GM12892 (cell line): ENCODE measurements around the gene YTHDC1.

ENCODE experiments used
- POLR2A ChIP-seq: IDR thresholded peaks from 2 replicates; pipeline ENCODE4 v1.6.1; 2011; ENCODE audit warnings: low read depth, low read length, control low read depth
- POLR2AphosphoS5 ChIP-seq: IDR thresholded peaks from 2 replicates; pipeline ENCODE4 v1.6.1; 2011; ENCODE audit warnings: low read depth, low read length, control low read depth
- TAF1 ChIP-seq: IDR thresholded peaks from 2 replicates; pipeline ENCODE4 v1.6.1; 2011; ENCODE audit warnings: low read depth, mild to moderate bottlenecking, control low read depth, low read length, borderline replicate concordance

DNA sequence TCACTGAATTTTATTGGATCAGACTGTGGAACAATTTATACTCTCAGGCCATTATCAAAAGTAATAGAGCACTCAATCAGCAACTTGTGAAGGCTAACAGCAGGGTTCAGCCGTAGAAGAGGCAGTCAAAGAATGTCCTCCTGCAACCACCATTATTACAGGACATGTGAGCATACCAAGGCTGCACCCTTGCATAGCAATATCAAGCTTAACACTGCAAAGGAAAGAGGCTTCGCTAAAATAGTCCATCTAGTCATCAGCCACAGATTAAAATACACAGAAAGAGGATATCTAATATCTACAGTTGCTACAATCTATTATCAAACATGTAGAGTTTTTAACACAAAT is 61.5 kb downstream of the YTHDC1 start:
- TF ChIP-seq POLR2A (no peak), POLR2AphosphoS5 (no peak), TAF1 (no peak)
